ENCODE measurements around the gene MOCS1.

- TF ChIP-seq CTCF (IDR thresholded peaks at IDR 0.05) = no peak
- no peak for TF ChIP-seq POLR2A (IDR thresholded peaks at IDR 0.05)
These were observed 33.1 kb downstream of the MOCS1 start for GRCh38 chr6:39901116-39901655.
